OCI-LY1 (cell line): ENCODE results near the gene RGS14.

ENCODE experiments used
- H2AFZ ChIP-seq: fragments of 200-600 bp; sonication (generic), shearing (Covaris generic); 2 replicates; pipeline ENCODE4 v1.6.0; 2014; ENCODE audit warnings: antibody characterized with exemption, mild to moderate bottlenecking, low read length
- H3F3A ChIP-seq: fragments of 200-600 bp; sonication (generic), shearing (Covaris generic); 2 replicates; pipeline ENCODE4 v1.6.0; 2014; ENCODE audit warnings: mild to moderate bottlenecking, antibody characterized with exemption, low read length, moderate library complexity; ENCODE audit not compliant: insufficient read depth
- H3K27ac ChIP-seq: fragments of 200-600 bp; sonication (generic); 2 replicates; pipeline ENCODE4 v1.5.1; 2014; ENCODE audit warnings: low read length, mixed run types, mild to moderate bottlenecking, low read depth; ENCODE audit not compliant: poor library complexity, severe bottlenecking
- H3K27me3 ChIP-seq: fragments of 200-600 bp; sonication (generic); 2 replicates; pipeline ENCODE4 v1.6.0; 2014; ENCODE audit warnings: antibody characterized with exemption, mild to moderate bottlenecking, low read length, moderate library complexity; ENCODE audit not compliant: insufficient read depth
- H3K36me3 ChIP-seq: fragments of 200-600 bp; sonication (generic); 2 replicates; pipeline ENCODE4 v1.6.1; 2014; ENCODE audit warnings: mild to moderate bottlenecking, antibody characterized with exemption, low read length, moderate library complexity, mixed read lengths; ENCODE audit not compliant: insufficient read depth
- H3K4me1 ChIP-seq: fragments of 200-600 bp; sonication (generic); 2 replicates; pipeline ENCODE4 v1.5.1; 2014; ENCODE audit warnings: mild to moderate bottlenecking, low read length, moderate library complexity; ENCODE audit not compliant: insufficient read depth, severe bottlenecking
- H3K4me2 ChIP-seq: fragments of 200-600 bp; sonication (generic), shearing (Covaris generic); 2 replicates; pipeline ENCODE4 v1.6.1; 2014; ENCODE audit warnings: low read length
- H3K4me3 ChIP-seq: fragments of 200-600 bp; sonication (generic); 2 replicates; pipeline ENCODE4 v1.5.1; 2014; ENCODE audit warnings: low read length, low read depth, mild to moderate bottlenecking, mixed read lengths; ENCODE audit not compliant: poor library complexity, severe bottlenecking
- H3K79me2 ChIP-seq: fragments of 200-600 bp; shearing (Covaris generic); 2 replicates; pipeline ENCODE4 v1.6.1; 2016; ENCODE audit warnings: mixed run types, low read length, mixed read lengths; ENCODE audit not compliant: insufficient read depth
- H3K9ac ChIP-seq: fragments of 200-600 bp; sonication (generic), shearing (Covaris generic); 2 replicates; pipeline ENCODE4 v1.6.1; 2014; ENCODE audit warnings: mild to moderate bottlenecking, low read length, mixed read lengths
- H3K9me2 ChIP-seq: fragments of 200-600 bp; sonication (generic), shearing (Covaris generic); 2 replicates; pipeline ENCODE4 v1.6.1; 2014; ENCODE audit warnings: low read depth, mild to moderate bottlenecking, low read length, mixed read lengths
- H3K9me3 ChIP-seq: fragments of 200-600 bp; shearing (Covaris generic); 2 replicates; pipeline ENCODE4 v1.6.1; 2014; ENCODE audit warnings: low read length, mixed read lengths
- H4K20me1 ChIP-seq: fragments of 200-600 bp; sonication (generic), shearing (Covaris generic); 2 replicates; pipeline ENCODE4 v1.6.0; 2016; ENCODE audit warnings: mild to moderate bottlenecking, low read length; ENCODE audit not compliant: insufficient read depth
- EZH2 ChIP-seq: fragments of 200-600 bp; sonication (generic), shearing (Covaris generic); IDR thresholded peaks from 2 replicates; pipeline ENCODE4 v1.8.0; 2017; ENCODE audit warnings: borderline replicate concordance, mixed run types, mild to moderate bottlenecking, antibody characterized with exemption, low read length, moderate library complexity, mixed read lengths
- TF ChIP-seq, protein P1 (sequence below): fragments of 200-600 bp; sonication (generic), shearing (Covaris generic); IDR thresholded peaks from 2 replicates; pipeline ENCODE4 v1.5.1; 2017; ENCODE audit warnings: mild to moderate bottlenecking, antibody characterized with exemption, low read length, moderate library complexity, mixed read lengths

The RGS14 gene

GRCh38 chr5:177393206-177393765, 35.6 kb downstream of the RGS14 start:
- no peaks in the 10 kb centered on the region for H3K9me3 ChIP-seq
- TF ChIP-seq EZH2: no peak
- TF ChIP-seq, protein P1, sequence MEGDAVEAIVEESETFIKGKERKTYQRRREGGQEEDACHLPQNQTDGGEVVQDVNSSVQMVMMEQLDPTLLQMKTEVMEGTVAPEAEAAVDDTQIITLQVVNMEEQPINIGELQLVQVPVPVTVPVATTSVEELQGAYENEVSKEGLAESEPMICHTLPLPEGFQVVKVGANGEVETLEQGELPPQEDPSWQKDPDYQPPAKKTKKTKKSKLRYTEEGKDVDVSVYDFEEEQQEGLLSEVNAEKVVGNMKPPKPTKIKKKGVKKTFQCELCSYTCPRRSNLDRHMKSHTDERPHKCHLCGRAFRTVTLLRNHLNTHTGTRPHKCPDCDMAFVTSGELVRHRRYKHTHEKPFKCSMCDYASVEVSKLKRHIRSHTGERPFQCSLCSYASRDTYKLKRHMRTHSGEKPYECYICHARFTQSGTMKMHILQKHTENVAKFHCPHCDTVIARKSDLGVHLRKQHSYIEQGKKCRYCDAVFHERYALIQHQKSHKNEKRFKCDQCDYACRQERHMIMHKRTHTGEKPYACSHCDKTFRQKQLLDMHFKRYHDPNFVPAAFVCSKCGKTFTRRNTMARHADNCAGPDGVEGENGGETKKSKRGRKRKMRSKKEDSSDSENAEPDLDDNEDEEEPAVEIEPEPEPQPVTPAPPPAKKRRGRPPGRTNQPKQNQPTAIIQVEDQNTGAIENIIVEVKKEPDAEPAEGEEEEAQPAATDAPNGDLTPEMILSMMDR: no peak
- no peak overlapping the region for H3K9ac ChIP-seq
- H3K4me1 ChIP-seq: peaks cover 21% of the 10 kb centered on the region
- H3K4me3 ChIP-seq: no peak overlapping the region
- no peak overlapping the region for H3K4me2 ChIP-seq
- no peak overlapping the region for H3K27ac ChIP-seq
- H2AFZ ChIP-seq: no peak overlapping the region
- no peaks in the 10 kb centered on the region for H3K9me2 ChIP-seq
- H3K27me3 ChIP-seq: peaks cover 4% of the 10 kb centered on the region
- no peaks in the 10 kb centered on the region for H4K20me1 ChIP-seq
- H3K79me2 ChIP-seq: no peaks in the 10 kb centered on the region
- H3F3A ChIP-seq: no peaks in the 10 kb centered on the region
- no peaks in the 10 kb centered on the region for H3K36me3 ChIP-seq

DNA sequence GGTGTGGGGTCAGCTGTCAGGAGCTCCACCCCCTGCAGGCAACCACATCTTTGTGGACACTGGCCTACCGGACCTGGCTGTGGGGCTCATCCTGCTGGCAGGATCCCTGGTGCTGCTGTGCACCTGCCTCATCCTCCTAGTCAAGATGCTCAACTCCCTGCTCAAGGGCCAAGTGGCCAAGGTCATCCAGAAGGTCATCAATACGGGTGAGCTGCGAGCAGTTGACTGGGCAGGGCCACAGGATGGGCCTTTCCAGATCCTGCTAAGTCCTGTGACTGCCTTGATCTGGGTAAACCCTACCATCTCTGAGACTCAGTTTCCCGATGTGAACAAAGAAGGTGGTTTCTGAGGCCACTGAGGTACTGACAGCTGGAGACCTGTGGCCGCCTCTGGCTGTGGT, 36.3 kb downstream of the RGS14 start:
- no peaks in the 10 kb centered on the region for H4K20me1 ChIP-seq
- H3K4me1 ChIP-seq: peaks cover 15% of the 10 kb centered on the region
- H3K9ac ChIP-seq: no peak overlapping the region
- no peaks in the 10 kb centered on the region for H3K36me3 ChIP-seq
- no peak overlapping the region for H2AFZ ChIP-seq
- no peak for TF ChIP-seq EZH2
- TF ChIP-seq, protein P1: no peak
- H3K9me2 ChIP-seq: no peaks in the 10 kb centered on the region
- H3K27ac ChIP-seq: no peak overlapping the region
- no peaks in the 10 kb centered on the region for H3K9me3 ChIP-seq
- H3K79me2 ChIP-seq: no peaks in the 10 kb centered on the region
- H3K4me2 ChIP-seq: no peak overlapping the region
- no peak overlapping the region for H3K4me3 ChIP-seq
- peaks cover 4% of the 10 kb centered on the region for H3K27me3 ChIP-seq
- H3F3A ChIP-seq: no peaks in the 10 kb centered on the region

DNA sequence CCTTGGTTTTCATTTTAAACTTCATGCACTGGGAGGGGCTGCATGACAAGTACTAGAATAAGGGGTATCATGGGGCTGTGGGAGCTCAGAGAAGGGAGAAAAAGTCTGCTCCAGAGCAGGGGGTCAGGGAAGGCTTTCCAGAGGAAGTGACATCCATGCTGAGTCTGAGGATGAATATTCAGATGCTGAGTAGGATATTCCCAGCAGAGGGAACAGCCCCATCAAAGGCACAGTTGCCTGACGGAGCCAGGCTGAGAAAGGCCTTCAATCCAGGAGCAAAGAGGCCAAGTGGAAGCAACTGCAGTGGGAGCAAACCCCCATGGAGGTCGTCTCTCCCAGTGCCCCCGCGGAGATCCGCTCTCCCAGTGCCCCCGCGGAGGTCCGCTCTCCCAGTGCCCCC, 38.4 kb downstream of the RGS14 start:
- Histone ChIP-seq H3K27ac (no peak overlapping the region), H3K4me1 (no peaks in the 10 kb centered on the region), H3K79me2 (no peaks in the 10 kb centered on the region), H3K9me3 (no peaks in the 10 kb centered on the region), H3K9me2 (no peaks in the 10 kb centered on the region), H3K36me3 (no peaks in the 10 kb centered on the region), H3K4me2 (no peak overlapping the region), H3K4me3 (no peak overlapping the region), H4K20me1 (no peaks in the 10 kb centered on the region), H3K9ac (no peak overlapping the region), H3K27me3 (peaks cover 4% of the 10 kb centered on the region), H2AFZ (no peak overlapping the region), H3F3A (no peaks in the 10 kb centered on the region)
- no peak for TF ChIP-seq EZH2
- TF ChIP-seq, protein P1: no peak
